Measurements from ENCODE around the gene PDPR.
"Not testable (repeated sequence)": the region's sequence is repeated elsewhere in the genome, so short reads cannot be mapped to it uniquely, and the experiment has no call there.

Gene PDPR

DNA sequence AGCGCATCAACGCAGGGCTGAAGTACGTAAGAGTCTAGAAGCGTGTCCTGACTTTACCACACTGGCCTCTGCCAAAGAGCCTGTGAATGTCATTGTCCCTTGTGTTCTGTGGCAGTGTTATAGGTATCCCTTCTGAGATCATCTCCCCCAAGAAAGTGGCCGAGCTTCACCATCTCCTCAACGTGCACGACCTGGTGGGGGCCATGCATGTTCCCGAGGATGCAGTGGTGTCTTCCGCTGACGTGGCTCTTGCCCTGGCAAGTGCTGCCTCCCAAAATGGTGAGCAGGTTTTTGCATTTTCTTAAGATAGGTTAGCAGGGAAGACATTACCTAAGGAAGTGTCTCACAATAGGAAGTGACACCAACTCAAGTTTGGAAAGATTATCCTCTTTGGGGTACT, 14.7 kb downstream of the PDPR start:
- DNase-seq (ENCODE audit: low spot score): not testable (repeated sequence)

DNA sequence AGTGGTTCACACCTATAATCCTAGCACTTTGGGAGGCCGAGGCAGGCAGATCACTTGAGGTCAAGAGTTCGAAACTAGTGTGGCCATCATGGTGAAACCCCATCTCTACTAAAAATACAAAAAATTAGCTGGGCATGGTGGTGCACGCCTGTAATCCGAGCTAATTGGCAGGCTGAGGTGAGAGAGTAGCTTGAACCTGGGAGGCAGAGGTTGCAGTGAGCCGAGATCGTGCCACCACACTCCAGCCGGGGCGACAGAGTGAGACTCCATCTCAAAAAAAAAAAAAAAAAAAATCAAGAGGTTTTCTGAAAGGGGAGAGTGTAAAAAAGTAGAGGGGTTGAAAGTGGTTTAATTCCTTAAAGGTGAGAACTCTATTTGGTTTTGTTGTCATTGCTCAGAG, 21.7 kb downstream of the PDPR start:
- not testable (repeated sequence) for DNase-seq (ENCODE audit: low spot score)

DNA sequence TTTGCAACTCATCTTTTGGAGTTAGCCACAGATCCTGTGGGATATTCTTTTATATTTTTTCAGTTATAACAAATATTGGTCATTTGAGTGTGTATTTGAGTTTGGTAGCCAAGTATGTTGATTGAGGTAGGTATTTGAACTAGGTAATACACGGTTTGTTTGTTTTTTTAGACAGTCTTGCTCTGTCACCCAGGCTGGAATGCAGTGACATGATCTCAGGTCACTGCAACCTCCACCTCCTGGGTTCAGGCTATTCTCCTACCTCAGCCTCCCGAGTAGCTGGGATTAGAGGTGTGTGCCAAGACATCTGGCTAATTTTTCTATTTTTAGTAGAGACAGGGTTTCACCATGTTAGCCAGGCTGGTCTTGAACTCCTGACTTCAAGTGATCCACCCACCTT, 22.5 kb downstream of the PDPR start:
- DNase-seq (ENCODE audit: low spot score): not testable (repeated sequence)

DNA sequence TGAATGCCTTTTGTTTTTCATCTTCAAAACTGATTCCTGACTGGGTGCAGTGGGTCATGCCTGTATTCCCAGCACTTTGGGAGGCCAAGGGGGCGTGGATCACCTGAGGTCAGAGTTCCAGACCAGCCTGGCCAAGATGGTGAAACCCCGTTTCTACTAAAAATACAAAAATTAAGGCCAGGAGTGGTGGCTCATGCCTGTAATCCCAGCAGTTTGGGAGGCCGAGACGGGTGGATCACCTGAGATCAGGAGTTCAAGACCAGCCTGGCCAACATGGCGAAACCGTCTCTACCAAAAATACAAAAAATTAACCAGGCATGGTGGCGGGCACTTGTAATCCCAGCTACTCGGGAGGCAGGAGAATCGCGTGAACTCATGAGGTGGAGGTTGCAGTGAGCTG, 28.6 kb downstream of the PDPR start:
- DNase-seq (ENCODE audit: low spot score): not testable (repeated sequence)

DNA sequence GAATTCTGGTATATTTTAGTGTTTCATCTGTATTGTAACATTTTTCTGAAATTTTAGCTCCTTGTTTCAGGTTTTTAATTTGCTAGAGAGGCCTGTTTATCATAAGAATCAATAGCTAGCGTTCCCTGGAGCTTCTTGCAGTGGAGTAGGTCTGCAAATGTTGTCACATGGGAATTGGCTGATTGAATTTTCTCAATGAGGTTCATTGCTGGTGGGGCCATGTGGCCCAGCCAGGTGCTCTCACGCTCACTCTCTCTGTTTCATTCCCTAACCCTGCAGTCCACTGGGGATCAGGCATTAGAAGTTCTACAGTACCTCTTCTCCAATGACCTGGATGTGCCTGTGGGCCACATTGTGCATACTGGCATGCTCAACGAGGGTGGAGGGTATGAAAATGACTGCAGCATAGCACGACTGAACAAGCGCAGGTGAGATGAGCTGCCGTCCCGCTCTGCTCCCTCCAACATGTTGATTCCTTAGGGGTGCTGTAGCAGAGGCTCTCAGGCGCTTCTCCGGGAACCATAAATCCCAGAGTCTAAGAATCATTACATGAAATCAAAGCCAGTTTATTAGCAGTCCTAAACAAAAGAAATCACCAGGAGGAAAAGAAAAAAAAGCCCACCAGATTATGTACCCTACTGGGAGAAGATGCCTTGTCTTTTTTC, 29.2 kb downstream of the PDPR start:
- not testable (repeated sequence) for DNase-seq (ENCODE audit: low spot score)

DNA sequence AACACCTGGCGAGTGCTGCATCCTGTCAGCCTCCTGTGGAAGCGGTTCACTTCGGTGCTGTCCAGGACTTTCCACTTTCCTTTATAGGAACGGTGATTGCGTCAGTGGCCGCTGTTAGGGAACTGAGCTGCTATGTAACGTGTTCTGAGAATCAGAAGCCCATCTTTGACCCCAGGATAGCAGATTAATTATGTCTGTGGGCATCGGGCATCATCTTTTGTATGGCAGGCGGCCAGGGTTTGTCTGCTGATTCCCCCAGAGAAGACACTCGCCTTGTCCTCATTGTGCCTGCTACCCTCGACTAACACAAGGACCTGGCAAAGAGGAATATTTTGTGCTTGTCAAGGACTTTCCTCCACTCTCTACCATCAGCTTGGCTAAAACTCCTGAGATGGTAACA, 33.7 kb downstream of the PDPR start:
- DNase-seq (ENCODE audit: low spot score): not testable (repeated sequence)

DNA sequence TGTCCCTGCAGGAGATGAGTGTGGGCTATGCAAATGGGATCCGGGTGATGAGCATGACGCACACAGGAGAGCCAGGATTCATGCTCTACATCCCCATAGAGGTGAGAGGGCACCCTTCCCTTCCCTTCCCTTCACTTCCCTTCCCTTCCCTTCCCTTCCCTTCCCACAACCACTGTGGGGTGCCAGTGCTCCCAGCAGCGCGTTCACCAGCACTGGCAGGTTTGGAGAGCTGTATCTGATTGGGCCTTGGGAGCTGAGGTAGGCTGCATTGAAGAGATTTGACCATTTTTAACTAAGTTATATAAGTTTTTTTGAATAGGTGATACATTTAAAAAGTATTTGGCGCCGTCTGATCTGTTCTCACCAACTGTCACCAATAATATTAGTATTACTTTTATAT, 34.3 kb downstream of the PDPR start:
- not testable (repeated sequence) for DNase-seq (ENCODE audit: low spot score)

DNA sequence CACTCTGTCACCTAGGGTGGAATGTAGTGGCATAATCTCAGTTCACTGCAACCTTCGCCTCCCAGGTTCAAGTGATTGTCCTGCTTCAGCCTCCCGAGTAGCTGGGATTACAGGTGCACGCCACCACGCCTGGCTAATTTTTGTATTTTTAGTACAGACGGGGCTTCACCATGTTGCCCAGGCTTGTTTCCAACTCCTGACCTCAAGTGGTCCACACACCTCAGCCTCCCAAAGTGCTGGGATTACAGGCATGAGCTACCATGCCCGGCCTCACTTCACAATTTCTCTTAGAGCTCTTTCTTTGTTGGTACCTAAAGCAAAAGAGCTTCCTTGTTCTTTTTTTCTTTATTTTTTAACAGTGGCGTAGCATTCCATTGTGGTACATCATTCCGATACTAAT, 35.2 kb downstream of the PDPR start:
- not testable (repeated sequence) for DNase-seq (ENCODE audit: low spot score)

DNA sequence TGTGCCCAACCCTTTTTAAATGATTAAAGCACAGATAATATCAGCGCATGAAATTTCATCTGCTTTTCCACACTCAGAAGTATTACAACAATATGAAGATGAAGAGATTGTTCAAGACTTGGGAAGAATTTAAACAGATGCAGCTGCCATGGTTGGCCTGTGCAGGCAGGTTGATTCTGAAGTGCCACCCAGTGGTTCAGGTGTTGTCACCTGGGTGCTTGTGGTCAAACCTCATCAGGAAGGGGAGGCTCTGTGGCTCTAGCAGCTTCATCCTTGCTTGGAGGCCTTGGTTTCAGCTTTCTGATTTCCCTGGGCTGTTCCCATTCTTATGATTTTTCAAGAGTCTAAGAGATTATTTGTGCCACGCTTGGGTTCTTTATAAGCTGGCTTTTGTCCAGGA, 37.3 kb downstream of the PDPR start:
- DNase-seq (ENCODE audit: low spot score): no peak

DNA sequence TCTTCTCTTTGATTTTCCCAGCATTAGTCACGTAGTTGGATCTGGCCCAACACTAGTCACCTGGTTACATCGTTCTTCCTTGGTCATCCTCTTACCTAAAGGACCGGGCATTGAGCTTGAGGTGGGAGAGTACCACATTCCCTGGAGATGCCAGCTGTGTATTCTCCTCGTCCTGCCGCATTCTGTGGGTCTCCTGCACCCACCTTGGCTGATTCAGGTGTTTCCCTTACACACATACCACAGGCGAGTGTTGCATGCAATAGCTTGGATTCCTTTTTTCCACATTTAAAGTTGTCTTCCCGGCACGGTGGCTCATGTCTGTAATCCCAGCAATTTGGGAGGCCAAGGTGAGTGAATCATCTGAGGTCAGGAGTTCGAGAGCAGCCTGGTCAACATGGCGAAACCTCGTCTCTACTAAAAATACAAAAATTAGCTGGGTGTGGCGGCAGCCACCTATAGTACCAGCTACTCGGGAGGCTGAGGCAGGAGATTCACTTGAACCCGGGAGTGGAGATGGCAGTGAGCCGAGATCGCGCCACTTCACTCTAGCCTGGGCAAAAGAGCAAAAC, 37.9 kb downstream of the PDPR start:
- DNase-seq (ENCODE audit: low spot score): no peak

DNA sequence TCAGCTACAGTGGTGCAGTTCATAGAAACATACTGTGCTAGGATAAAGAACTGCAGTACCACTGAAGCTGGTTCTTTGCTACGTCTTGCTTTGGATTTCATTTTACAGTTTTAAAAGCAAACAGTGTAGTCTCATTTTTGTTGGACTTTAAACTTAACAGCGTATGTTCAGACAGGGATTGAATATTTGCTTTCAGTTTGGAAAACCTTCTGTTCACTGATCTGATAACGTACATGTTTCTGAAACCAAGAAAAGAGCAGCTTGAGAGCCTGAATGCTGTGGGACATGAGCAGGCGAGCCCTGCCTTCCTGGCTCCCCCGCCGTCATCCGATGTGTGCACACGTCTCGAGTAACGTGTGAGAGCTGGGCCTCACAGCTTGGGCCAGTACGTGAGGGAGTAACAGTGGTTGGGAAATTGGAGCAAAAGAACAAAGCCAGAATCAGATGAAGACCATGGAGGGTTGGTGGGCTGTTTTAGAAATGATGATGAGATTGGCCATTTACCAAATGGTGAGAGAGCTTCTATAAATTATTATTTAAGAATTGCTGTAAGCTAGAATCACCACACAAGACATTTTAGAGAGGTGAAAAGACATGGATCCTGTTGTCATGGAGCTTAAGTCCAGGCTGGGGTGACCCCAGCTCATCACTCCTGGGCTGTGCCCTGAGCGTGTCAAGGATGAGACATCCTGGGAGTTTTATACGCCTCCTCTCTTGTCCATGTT, 38.6 kb downstream of the PDPR start:
- no peak for DNase-seq (ENCODE audit: low spot score)

DNA sequence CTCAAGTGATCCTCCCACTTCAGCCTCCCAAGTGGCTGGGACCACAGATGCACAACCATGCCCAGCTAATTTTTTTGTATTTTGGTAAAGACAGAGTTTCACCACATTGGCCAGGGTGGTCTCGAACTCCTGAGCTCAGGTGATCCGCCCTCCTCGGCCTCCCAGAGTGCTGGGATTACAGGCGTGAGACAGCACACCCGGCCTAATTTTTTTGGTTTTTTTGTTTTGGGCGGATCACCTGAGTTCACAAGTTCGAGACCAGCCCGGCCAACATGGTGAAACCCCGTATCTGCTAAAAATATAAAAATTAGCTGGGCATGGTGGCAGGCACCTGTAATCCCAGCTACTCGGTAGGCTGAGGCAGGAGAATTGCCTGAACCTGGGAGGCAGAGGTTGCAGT, 40.6 kb downstream of the PDPR start:
- not testable (repeated sequence) for DNase-seq (ENCODE audit: low spot score)

DNA sequence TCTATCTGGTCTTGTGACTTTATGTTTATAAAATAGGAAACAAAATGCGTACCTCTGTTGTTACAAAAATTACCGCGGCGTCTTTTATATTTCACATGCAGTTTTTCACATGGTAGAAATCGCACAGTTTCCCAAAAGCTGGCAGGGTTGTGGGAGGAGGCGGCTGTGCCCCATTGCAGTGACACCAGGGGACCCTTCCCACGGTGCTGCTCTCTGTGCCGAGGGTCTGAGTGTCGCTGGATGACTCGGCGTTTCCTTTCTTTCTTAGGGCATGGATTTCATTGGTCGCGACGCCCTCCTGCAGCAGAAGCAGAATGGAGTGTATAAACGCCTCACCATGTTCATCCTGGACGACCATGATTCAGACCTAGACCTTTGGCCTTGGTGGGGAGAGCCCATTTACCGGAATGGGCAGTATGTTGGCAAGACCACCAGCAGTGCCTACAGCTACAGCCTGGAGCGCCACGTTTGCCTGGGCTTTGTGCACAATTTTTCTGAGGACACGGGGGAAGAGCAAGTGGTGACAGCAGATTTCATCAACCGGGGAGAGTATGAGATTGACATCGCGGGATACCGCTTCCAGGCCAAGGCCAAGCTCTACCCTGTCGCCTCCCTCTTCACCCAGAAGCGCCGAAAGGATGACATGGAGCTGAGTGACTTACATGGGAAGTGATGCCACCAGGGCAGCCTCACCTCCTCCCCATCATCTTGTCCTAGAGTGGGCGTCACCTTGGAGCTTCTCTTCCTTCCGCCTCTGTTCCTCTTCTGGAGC, 42.3 kb downstream of the PDPR start:
- no peak for DNase-seq (ENCODE audit: low spot score)

DNA sequence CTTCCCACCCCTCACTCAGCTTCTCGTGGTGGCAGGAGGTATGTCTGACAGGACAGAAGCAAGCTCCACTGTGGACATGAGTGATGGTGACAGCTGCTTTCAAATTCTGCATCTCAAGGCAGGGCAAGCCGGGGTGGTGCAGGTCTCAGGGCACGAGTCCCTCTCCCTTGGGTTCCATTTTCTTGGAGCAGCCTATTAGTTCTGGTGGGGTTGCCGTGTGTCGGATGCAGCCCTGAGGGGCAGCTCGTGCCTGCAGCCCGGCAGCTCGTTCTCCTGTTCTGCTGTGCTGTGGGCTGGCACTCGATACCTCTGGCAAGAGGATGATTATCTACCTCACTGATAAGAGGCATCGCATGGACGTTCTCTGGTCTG, 43.0 kb downstream of the PDPR start:
- no peak for DNase-seq (ENCODE audit: low spot score)

DNA sequence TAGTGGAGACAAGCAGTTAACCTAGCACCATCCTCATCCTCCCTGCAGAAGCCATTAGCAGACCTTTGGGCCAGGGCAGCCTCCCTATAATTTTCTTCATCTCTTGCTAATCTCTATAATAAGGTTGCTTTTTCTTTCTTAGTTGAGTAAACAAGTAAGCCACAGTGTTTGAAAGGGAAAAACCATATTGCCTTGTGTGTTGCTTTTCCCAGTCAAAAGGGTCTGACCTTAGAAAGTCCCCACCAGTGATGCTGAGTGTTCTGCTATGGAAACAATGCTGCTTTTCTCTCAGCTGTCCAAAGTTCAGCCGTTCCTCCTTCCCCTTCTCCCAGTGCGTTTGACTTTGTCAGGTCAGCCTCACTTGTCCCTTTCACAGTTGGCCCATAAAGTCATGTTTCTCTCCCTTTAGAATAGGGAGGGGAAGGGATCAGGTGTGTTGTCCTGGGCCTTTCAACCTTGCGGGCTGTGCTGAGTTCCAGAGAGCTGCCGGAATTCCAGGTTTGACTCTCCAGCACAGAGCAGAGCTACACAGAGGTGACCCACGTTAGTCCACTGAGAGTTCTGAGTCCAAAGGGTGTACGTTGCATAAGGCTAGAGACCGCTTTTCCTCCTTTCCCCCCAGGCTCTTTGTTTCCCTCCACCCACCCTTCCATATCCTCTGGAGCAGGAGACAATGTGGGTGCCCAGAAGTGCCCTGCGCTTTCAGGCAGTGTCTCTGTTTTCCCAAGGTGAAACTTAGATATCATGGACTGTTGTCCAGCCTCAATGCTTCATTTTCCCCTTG, 43.5 kb downstream of the PDPR start:
- no peak for DNase-seq (ENCODE audit: low spot score)

DNA sequence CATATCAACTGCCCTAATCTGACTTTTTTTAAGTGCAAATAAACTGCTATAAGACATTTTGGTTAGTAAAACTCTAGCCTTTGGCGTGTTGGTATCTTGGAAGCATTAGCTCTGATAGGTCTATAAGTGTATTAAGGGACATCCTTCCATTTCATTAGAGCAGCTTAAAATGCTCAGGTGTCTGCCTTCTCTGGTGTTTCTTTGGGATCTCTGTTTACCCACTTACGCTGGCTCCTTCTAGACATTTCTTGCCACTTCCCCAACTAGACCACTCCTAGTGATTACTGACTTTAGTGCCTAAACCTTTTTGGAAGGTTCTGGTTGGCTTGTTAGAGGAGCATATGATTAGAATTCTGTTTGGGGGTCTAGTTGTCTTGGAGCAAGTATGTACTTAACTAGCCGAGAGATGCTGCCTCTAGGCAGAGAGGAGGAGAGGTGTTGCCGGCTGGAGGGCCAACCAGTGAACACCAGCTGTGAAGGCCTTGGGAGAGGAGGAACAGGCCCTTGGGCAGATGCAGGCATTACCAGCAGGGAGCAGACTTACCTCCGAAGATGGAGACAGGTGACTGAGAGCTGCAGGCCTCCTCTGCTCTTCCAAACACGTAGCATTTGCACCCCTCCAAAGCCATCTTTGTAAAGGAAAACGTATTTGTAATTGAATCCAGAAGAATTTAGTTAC, 44.3 kb downstream of the PDPR start:
- no peak for DNase-seq (ENCODE audit: low spot score)

DNA sequence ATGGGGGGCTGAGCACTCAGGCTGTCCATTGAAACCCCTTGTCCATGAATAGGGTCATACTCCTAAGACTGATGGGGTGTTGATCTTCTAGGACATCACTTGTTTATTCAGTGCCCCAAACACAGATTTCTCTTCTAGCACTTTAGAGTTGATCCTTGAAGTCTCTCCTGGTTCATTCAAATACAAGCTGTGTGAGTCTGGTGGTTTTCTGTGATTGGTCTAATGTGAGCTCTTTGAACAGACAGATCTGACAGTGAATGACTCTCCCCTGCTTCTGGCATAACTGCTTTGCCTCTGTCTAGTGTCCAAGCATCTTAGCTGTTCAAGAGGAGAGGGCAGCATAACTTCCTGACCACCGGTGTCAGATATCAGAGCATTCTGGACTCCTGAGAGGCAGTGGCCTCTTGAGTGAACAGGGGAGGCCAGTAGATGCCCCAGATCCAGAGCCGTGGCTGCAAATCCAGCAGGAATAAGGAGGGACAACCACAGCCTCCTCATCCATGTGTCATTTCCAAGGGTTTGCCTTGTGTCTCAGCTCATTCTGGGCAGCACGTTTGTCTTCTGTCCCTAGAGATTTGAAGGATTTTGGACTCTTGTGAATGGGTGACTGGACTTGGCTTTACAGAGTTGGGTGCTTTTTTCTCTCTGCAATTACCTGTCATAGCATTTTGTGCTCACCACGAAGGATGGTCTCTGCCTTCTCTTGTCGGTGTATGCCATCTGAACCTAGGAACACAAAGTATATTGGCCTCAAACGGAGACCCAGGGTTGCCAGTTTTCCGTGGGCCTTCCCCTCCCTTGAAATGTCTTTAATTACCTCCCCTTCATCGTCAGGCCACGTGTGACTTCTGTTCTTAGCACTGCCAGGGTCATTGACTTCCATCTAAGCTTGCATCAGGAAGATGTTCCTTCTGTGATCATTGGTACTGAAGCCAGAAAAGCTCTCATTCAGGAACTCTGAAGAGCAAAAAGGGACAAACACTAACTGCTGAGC, 45.5 kb downstream of the PDPR start:
- no peak for DNase-seq (ENCODE audit: low spot score)

DNA sequence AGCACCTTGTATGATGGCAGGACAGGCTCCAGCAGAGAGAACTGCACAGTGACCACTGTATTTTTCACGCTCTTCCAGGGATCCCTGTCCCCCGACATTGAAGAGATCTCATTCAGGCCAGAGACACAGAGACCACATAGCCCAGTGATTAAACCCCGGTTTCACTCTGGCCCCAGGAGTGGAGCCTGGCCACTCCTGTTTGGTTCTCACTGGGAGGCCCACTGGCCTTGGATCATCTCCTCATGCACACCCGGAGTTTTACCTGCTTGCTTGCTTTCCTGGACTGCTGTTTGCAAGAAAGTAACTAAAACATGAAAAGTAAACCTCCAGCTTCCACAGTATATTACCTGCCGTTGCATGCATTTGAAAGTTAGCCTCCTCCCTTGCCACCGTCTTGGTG, 46.3 kb downstream of the PDPR start:
- no peak for DNase-seq (ENCODE audit: low spot score)

DNA sequence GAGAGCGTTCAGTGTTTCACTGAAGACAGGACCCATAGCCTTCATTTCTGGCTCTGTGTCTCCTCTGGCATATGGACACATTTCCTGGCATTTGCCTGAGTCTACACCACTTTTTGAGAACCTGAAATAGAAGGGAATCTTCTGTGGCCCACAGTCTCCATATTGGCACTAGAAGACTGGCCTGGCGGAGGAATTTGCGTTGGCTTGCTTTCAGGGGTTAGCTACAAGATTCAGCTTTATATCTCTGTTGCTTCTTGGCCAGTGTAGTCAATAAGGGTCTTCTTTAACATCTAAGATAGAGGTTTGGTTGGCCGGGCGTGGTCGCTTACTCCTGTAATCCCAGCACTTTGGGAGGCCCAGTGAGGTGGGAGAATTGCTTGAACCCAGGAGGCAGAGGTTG, 46.7 kb downstream of the PDPR start:
- DNase-seq (ENCODE audit: low spot score): no peak

DNA sequence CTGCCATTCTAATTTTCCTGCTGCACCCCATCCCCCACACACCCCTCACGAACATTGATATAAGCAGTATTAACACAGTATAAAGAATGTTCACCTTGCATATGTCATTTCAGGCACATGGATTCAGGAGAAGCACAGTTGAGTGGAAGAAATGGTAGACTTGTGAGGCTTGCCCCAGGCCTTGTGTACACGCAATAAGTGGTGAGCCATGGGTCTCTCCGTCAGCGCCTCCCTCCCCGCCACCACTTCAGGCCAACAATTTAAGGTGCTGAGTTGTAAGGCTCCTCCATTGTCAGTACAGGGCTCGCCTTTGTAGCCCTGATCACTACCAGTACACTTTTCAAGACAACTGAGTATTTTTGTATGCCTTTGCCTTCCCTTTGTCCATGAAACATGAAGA, 47.2 kb downstream of the PDPR start:
- DNase-seq (ENCODE audit: low spot score): no peak

All from kidney capillary endothelial cell (primary cell).